GM18909 (cell line): Measurements from ENCODE around the gene HP1BP3.

Experiments used
- ATAC-seq: cut with Tn5 transposase; IDR thresholded peaks from one replicate; pipeline ENCODE4 v1.9.1; 2021; ENCODE audit warnings: mild to moderate bottlenecking; ENCODE audit not compliant: unreplicated experiment, poor library complexity

Gene HP1BP3

GRCh38 chr1:20770314-20771087, 16.6 kb downstream of the HP1BP3 start:
- ATAC-seq = no peak

- ATAC-seq = no peak
Measured at GRCh38 chr1:20767271-20767670, 19.8 kb downstream of the HP1BP3 start.

- no peak for ATAC-seq
Measured at GRCh38 chr1:20763417-20763816, 23.7 kb downstream of the HP1BP3 start.

GRCh38 chr1:20760322-20760721, 26.8 kb downstream of the HP1BP3 start:
- no peak for ATAC-seq

GRCh38 chr1:20753589-20753988, 33.5 kb downstream of the HP1BP3 start:
- ATAC-seq = no peak

- no peak for ATAC-seq
Measured at GRCh38 chr1:20751462-20751990, 35.6 kb downstream of the HP1BP3 start.

- no peak for ATAC-seq
Measured at GRCh38 chr1:20742671-20743070, 44.4 kb downstream of the HP1BP3 start.

- ATAC-seq = no peak
Measured at GRCh38 chr1:20740781-20741180, 46.3 kb downstream of the HP1BP3 start.

- no peak for ATAC-seq
Measured at GRCh38 chr1:20739225-20739624, 47.9 kb downstream of the HP1BP3 start.

- no peak for ATAC-seq
Measured at GRCh38 chr1:20735581-20736111, 51.5 kb downstream of the HP1BP3 start.

GRCh38 chr1:20733360-20733975, 53.6 kb downstream of the HP1BP3 start:
- ATAC-seq = peak; percentile 15

- peak; percentile 40 for ATAC-seq
Measured at GRCh38 chr1:20732588-20733359, 54.3 kb downstream of the HP1BP3 start, which contains the start of gene SH2D5. TSS of gene SH2D5 (minus strand) at chr1:20732703. CDS start at chr1:20728044, 4,659 bp downstream.

- ATAC-seq = peak; percentile 62
Measured at GRCh38 chr1:20732071-20732587, 55.0 kb downstream of the HP1BP3 start.

- ATAC-seq = no peak
Measured at GRCh38 chr1:20731057-20731991, 55.8 kb downstream of the HP1BP3 start.

- ATAC-seq = no peak
Measured at GRCh38 chr1:20730690-20731056, 56.4 kb downstream of the HP1BP3 start.

- no peak for ATAC-seq
Measured at GRCh38 chr1:20729990-20730689, 57.0 kb downstream of the HP1BP3 start.

GRCh38 chr1:20729155-20729931, 57.8 kb downstream of the HP1BP3 start:
- ATAC-seq = no peak
